ENCODE measurements around the gene KCNQ1.
A peak's percentile ranks its signal among the peaks of the same experiment; 100 is the strongest.

KCNQ1 gene

DNA sequence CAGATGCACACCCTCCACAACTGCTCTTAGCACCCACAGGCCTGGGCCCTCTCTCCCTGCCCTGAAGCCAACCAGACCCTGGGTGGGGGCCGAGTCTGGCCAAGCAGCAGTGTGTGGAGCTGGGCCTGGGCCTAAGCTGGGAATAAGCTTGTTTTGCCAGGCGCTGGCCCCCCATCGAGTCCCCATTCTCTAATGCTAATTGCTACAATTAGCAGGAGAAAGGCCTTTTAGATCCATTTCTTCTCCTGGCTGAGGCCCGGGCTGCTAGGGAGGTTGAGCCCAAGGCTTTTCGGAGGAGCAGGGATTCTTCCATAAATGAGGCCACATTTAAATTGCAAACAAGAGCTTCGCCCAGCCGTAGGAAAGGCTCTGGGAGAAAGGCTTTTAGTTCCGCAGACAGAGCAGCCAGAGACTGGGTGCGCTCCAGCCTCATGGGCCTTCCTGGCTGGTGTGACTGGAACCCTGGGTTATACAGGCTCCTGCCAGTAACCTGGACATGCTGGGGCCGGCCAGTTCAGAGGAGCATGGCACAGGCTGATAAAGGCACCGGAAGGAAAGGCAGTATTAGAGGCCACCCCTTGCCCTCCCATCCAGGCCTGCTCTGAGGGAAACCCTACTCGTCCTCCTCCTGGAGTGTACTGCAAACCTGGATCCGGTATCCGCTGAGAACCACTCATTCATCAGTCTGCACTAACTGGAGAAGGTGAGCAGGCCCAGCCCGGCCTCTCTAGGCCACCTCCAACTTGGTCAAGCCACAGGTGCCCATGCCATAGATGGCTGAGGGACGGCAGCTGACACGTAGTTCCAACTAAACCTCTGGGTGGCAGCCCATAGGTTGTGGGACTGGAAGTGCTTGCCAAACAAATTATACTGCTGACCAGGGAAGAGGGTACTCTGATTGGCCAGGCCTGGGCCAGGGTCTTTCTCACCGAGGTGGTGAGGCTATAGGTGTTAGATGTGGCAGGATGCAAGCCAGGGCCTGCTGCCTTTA, 248.8 kb downstream of the KCNQ1 start:
- TF ChIP-seq, protein P1, sequence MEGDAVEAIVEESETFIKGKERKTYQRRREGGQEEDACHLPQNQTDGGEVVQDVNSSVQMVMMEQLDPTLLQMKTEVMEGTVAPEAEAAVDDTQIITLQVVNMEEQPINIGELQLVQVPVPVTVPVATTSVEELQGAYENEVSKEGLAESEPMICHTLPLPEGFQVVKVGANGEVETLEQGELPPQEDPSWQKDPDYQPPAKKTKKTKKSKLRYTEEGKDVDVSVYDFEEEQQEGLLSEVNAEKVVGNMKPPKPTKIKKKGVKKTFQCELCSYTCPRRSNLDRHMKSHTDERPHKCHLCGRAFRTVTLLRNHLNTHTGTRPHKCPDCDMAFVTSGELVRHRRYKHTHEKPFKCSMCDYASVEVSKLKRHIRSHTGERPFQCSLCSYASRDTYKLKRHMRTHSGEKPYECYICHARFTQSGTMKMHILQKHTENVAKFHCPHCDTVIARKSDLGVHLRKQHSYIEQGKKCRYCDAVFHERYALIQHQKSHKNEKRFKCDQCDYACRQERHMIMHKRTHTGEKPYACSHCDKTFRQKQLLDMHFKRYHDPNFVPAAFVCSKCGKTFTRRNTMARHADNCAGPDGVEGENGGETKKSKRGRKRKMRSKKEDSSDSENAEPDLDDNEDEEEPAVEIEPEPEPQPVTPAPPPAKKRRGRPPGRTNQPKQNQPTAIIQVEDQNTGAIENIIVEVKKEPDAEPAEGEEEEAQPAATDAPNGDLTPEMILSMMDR (IDR thresholded peaks at IDR 0.05; ENCODE audit: insufficient read depth, low read length, poor library complexity, severe bottlenecking): no peak
- Histone ChIP-seq H3K4me3 (replicated peaks; ENCODE audit: low read depth, low read length) (no peak overlapping the region), H3K36me3 (ENCODE audit: control insufficient read depth, insufficient read depth, low read length) (peaks cover 2% of the 10 kb centered on the region), H3K27me3 (replicated peaks; ENCODE audit: control insufficient read depth, insufficient read depth, low read length) (no peaks in the 10 kb centered on the region; the same call in 1 of the 2 replicates)
- DNase-seq (ENCODE audit: extremely low read depth, insufficient read length): no peak

DNA sequence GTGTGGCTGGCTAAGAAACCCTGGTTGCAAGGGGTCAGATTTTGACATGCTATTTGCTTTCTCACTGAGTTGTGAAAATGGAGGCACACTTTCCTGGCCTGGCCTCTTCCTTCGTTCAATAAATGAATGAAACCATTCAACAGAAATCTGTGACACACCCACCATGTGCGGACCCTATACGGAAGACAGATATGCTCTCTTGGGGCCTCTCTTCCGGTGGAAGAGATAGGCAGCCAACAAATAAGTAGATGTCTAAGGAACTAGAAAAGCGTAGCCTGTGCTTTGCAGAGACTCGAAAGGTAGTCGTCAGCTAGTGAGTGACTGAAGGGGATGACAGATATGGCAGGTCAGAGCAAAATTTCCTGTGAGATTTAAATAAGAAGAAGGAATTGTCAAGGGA, 249.7 kb downstream of the KCNQ1 start:
- DNase-seq (ENCODE audit: extremely low read depth, insufficient read length): no peak
- TF ChIP-seq, protein P1 (IDR thresholded peaks at IDR 0.05; ENCODE audit: insufficient read depth, low read length, poor library complexity, severe bottlenecking): no peak
- no peak overlapping the region for H3K4me3 ChIP-seq (replicated peaks; ENCODE audit: low read depth, low read length)
- H3K36me3 ChIP-seq (ENCODE audit: control insufficient read depth, insufficient read depth, low read length): peaks cover 2% of the 10 kb centered on the region
- no peaks in the 10 kb centered on the region; the same call in 1 of the 2 replicates for H3K27me3 ChIP-seq (replicated peaks; ENCODE audit: control insufficient read depth, insufficient read depth, low read length)

DNA sequence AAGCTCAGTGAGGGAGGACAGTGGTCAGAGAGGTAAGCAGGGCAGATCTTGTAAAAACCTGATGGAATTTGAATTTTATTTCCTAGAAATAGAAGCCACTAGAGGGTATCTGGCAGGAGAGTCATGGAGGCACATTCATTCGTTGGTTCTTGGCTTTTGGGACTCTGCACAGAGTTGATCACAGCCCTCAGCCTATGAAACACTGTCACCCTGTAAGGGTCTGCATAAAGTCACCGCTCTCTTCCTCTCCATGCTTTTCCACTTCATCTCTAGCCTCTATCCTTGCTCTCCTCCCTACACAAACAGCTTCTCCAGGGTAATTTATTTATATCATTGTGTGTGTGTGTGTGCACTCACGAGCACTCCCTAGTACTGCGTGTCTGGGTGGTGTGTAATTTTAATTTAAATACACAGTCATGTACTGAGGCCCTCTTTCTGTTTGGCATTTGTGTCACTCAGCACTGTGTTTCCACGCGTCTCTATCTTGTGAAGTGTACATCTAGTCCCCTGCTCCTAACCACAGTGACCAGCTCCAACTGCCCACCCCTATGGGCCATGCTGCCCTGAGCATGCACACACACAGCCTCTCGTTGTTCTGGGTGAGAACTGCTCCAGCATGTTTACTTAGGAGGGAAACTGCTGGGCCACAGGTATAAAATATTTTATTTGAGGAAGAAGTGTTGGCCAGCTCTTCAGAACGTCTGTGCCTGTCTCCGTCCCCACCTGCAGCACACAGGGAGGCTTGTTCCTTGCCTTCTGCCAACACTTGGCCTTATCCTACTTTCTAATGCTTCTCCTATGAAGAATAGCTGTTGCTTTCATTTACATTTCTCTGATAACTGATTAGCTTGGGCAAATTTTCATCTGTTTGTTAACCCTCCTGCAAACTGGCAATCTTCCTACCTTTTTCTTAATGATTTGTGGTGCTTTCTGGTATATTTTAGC, 250.5 kb downstream of the KCNQ1 start:
- H3K36me3 ChIP-seq (ENCODE audit: control insufficient read depth, insufficient read depth, low read length): peaks cover 2% of the 10 kb centered on the region
- TF ChIP-seq, protein P1 (IDR thresholded peaks at IDR 0.05; ENCODE audit: insufficient read depth, low read length, poor library complexity, severe bottlenecking): no peak
- H3K4me3 ChIP-seq (replicated peaks; ENCODE audit: low read depth, low read length): no peak overlapping the region
- H3K27me3 ChIP-seq (replicated peaks; ENCODE audit: control insufficient read depth, insufficient read depth, low read length): no peaks in the 10 kb centered on the region; the same call in 1 of the 2 replicates
- no peak for DNase-seq (ENCODE audit: extremely low read depth, insufficient read length)

- TF ChIP-seq, protein P1 (IDR thresholded peaks at IDR 0.05; ENCODE audit: insufficient read depth, low read length, poor library complexity, severe bottlenecking): no peak
- peaks cover 2% of the 10 kb centered on the region for H3K36me3 ChIP-seq (ENCODE audit: control insufficient read depth, insufficient read depth, low read length)
- DNase-seq (ENCODE audit: extremely low read depth, insufficient read length): no peak
- H3K27me3 ChIP-seq (replicated peaks; ENCODE audit: control insufficient read depth, insufficient read depth, low read length): no peaks in the 10 kb centered on the region; the same call in 1 of the 2 replicates
- no peak overlapping the region for H3K4me3 ChIP-seq (replicated peaks; ENCODE audit: low read depth, low read length)
These were observed 251.6 kb downstream of the KCNQ1 start for GRCh38 chr11:2696455-2696854.

DNA sequence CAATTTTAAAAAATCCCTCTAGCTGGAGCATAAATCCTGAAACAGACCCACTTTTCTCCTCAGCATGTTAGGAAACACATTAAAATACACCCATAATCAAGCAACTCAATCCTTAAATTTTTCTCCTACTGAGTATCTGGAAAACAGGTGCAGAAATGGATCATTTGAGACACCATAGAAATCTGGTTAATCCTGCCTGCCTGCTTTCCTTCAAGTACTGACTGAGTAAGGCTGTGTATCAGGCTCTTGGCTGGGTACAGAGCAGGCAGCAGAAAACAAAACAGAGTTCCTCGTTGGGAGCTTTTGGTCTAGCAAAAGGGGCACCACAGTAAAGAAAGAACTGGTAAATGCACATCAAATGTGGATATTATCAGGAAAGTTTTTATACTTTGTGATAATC, 253.1 kb downstream of the KCNQ1 start:
- H3K27me3 ChIP-seq (replicated peaks; ENCODE audit: control insufficient read depth, insufficient read depth, low read length): no peaks in the 10 kb centered on the region; the same call in 1 of the 2 replicates
- TF ChIP-seq, protein P1 (IDR thresholded peaks at IDR 0.05; ENCODE audit: insufficient read depth, low read length, poor library complexity, severe bottlenecking): no peak
- no peak for DNase-seq (ENCODE audit: extremely low read depth, insufficient read length)
- H3K36me3 ChIP-seq (ENCODE audit: control insufficient read depth, insufficient read depth, low read length): no peaks in the 10 kb centered on the region; the same call in 1 of the 2 replicates
- peak overlapping the region; percentile 80 for H3K4me3 ChIP-seq (replicated peaks; ENCODE audit: low read depth, low read length)

Data from GM06990 (cell line).